GM20431 (cell line): ENCODE data around the gene MARVELD3.
"Not testable (repeated sequence)": the region's sequence is repeated elsewhere in the genome, so short reads cannot be mapped to it uniquely, and the experiment has no call there.

ENCODE experiments used
- in situ Hi-C: fragments of 300-500 bp; cut with MseI, MboI; formaldehyde crosslinking; loops from one replicate; pipeline ENCODE4 v1.15.0; 2020; ENCODE audit warnings: low sequenced_read_pairs; ENCODE audit not compliant: unreplicated experiment

MARVELD3 gene

DNA sequence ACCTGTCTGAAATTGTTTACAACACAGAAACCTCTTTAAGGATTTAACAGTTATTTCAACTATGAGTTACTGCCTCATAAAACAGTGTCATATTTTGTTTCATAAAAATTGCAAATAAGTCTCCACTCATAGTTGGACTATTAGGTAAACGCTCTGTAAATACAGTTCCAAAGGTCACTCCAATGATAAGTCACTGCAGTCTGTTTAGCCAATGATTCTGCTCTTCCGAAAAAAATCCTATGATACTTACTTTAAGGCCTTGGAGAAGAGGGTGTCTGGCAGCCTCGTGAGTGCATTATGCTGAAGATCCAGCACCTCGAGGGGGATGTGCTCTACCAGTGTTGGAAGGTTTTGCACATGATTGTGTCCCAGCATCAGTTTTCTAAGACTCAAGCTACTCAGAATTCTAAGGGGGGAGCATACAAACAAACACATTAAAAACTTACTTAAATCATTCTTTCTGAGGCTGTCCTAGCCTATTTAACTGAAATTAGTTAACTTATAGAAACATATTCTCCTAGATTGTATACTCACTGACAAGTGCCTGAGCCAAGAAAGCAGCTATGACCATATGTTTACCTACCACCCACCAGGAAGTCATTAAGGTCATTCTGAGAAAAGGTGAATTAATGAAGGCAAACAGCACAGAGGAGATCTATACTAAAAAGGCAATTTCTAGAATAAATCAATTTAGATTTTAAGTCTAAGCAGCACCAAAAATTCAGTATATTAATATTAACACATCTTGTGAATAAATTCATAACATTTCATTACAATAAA, 41.1 kb downstream of the MARVELD3 start:
- in situ Hi-C loops, result no loop called here

DNA sequence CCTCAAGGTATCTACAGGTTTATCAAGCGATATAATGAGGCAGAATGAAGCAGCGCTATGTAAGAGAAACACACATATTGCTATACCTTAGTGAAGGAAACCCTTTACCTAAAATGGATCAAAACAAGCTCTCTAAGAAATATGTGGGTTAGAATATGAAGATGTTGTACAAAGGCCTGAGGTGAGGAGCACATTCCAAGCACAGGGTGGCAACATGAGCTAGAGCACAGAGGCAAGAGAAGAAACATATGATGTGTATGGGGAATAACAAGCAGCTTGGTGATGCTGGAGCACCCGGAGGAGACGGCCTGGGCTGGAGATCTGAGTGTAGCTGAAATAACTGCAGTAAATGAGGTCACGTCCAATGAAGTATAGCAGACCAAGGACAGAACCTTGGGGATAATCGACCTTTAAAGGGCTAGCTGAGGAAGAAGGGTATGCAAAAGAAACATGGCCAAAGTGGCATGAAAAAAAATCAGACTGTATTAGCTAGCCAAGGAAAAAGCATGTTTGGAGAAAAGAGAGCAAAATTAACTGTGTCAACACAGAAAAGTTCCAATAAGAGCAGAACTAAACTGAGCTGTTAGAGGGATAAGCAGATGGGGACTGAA, 44.0 kb downstream of the MARVELD3 start:
- in situ Hi-C loops, result no loop called here

DNA sequence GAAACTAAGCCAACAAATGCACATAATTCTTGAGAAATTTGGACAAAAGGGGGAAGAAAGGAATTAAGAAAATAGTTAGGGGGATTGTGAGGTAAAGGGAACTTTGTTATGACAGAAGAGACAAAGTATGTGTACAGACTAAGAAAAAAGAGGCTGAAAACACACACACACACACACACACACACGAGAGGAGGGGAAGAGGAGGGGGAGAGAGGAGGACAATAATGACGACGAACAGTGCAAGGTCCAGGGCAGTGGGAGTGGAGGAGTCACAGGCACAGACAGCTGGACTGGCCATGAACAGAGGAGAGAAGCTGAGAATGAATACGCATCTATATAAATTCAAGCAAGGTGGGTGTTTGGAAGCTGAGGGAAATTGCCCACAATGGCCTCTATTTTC, 44.6 kb downstream of the MARVELD3 start:
- in situ Hi-C loops, result no loop called here

DNA sequence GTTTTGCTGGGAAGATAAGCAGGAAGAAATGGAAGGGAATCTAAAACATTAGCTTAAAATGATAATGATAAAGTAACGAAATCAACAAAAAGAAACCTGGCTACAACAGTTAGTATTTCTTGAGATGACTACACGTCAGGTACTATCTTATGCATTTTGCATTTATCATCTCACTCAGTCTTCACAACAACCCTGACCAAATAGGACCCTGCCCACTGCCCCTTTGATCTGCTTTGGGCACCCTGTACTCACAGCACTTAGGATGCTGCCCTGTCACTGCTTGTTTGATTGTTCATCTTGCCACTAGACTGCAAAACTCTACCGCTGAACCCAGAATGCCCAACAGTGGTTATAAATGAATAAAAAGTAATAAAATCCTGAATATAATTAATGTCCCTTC, 45.2 kb downstream of the MARVELD3 start:
- in situ Hi-C loops, result no loop called here

DNA sequence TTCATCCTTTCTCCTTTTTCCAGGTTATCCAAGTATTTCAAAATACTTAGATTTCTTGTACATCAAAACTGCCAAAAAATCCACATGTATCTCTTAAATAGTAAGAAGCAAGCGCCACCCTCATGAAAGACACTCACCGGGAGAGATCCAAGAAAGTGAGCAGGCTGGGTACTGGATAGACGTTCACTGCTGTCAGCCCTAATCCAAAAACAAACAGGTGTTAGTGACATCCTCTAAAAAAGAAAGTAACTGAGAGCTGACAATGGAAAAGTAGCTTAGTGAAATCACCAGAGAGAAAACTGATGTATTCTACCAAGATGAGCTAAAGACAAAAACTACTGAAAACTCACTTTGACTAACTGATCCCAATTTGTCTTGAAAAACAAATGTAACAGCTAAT, 46.1 kb downstream of the MARVELD3 start:
- in situ Hi-C loops, result no loop called here

DNA sequence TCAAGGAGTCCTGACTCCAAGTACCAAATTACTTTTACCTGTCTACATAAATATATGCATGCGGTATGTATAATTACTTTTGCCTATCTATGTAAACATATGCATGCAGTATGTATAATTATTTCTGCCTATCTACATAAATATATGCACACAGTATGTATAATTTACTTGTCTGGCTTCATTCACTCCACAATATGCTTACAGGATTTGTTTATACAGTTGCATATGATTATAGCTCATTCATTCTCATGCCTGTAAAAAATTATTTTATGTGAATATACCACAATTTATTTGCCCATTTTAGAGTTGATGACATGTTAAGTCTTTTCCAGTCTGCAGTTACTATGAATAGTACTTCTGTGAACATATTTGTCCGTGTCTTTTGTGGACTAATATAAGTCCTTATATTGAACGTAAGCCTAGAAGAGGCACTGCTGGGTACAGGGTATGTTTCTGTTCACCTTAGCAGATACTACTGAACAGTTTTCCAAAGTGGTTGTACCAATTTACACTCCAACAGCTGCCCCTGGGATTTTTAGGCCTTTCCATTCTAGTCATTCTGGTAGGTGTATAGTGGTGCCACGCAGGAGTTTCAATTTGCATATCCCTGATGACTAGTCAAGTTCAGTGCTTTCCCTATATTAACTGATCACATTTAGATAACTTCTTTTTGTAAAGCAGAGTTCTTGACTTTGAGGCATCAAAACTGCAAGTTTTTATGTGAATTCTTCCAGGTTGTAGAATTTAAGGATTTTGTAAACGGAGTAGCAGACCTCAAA, 47.0 kb downstream of the MARVELD3 start:
- in situ Hi-C loops, result no loop called here

DNA sequence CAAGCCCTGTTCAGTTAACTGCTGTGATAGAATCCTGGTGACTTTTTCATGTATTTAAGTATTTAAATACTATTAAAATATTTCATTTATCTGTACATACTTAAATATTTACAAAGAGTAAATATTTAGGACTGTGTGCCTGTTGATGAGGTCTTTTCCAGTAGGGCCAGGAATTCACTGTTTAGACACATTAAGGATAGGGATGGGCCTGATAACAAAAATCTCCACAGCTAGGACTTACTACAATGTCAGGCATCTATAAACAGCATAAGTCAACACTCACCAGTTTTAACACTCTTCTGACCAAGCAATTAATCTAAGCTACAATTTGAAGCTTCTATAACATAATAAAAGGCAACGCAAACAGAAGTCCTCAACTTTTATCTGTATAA, 47.6 kb downstream of the MARVELD3 start:
- in situ Hi-C loops, result no loop called here

DNA sequence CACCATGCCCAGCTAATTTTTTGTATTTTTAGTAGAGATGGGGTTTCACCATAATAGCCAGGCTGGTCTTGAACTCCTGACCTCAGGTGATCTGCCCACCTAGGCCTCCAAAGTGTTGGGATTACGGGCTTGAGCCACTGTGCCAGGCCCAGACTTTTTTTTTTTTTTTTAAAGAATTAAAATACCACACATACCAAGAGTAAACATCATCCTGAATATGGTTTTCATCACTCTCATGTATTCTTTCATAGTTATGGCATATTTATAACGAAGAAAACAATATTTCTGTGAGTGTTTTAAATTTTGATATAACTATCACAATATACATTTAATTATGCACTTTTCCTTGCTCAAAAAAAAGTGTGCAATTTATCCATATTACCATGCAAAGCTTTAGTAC, 48.2 kb downstream of the MARVELD3 start:
- in situ Hi-C loops, result no loop called here

DNA sequence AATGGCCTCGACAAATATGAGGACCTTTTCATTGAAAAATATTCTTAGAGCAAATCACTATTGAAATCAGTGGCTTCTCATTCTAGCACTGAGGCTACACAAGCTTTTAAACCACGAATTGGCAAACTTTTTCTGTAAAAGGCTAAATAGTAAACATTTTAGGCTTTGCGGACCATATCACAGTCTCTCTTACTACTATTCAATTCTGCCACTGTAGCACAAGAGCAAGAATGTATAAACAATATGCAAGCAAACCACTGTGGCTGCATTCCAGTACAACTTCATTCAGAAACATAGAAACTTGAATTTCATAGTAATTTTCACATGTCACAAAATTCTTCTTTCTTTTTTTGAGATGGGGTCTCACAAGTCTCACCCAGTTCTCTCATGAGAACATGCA, 49.4 kb downstream of the MARVELD3 start:
- in situ Hi-C loops, result no loop called here

DNA sequence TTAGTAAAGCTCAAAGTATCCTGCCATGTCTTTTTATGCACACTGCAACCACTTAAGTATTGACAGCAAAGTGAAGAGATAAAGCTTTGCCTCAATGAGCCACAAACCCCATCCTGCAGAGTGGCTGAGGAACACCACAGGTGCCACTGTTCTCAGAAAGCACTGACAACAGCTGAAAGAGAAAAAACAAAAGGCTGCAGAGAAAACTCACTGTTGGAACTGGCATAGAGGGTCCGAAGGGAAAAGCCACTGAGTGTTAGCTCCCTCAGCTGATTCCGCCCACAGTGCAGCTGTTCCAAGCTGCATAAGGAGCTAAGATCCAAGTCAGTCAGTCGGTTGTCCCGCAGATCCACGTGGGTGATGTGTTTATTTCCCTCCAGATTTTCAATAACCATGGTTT, 50.3 kb downstream of the MARVELD3 start:
- in situ Hi-C loops, result no loop called here

DNA sequence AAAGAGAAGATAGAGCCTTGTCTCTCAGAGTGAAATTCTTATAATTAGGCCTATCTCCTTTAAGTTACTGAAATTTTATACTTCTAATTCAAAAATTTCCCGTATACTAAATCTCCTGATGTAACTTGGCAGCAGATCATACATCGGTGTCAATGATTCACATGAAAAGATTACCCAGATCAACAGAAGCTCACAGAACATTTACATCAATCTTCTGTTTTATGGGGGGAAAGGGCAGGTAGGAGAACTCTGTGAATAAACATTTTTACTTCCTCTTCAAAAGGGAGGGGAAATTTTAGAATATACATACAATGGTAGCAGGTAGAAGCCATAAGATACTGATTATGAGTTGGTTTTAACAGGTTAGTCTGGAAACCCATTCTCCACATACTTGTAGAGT, 55.4 kb downstream of the MARVELD3 start:
- in situ Hi-C loops, result no loop called here

DNA sequence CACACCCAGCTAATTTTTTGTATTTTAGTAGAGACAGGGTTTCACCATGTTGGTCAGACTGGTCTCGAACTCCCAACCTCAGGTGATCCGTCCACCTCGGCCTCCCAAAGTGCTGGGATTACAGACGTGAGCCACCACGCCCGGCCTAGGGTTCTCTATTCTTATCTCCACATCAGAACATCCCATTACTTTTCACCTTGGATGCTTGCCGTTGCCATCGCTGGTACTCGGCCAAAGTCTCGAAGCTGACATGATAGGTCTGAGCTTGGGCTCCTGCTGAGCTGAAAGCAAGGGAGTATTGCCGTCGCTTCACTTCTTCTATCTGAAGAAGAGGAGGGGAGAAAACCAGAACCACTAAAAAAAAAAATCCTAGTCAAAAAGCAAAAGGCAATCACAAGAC, 58.3 kb downstream of the MARVELD3 start:
- in situ Hi-C loops, result not testable (repeated sequence)
